Fibroblast of the aortic adventitia (primary cell): ENCODE data around the gene ACOXL. TPM values are rescaled to one million over a fixed set of nuclear protein-coding genes. Genes with fewer than 3 reads are reported as not detected.

Source experiments
- DNase-seq: peaks from one replicate; pipeline ENCODE4 v3.0.0-alpha.2; 2010; ENCODE audit warnings: low read depth
- H3K4me3 ChIP-seq: 2 replicates; pipeline ENCODE4 v1.5.1; 2011; ENCODE audit warnings: low read depth, mild to moderate bottlenecking, control low read depth, low read length, moderate library complexity
- total RNA-seq: library from RNA; depleted of rRNA; stranded (reverse); fragments of >200 nt; gene quantifications from 2 replicates; pipeline ENCODE4 v1.2.3, GENCODE V29; 2012; ENCODE audit warnings: low replicate concordance
- TF ChIP-seq, protein P1 (sequence below): IDR thresholded peaks from 2 replicates; pipeline ENCODE4 v1.5.1; 2011; ENCODE audit warnings: mild to moderate bottlenecking, low read length, control low read depth, inconsistent platforms; ENCODE audit not compliant: insufficient read depth

Gene ACOXL
- total RNA-seq, 1 donor: not detected

GRCh38 chr2:110827511-110827910 is 95.1 kb downstream of the ACOXL start:
- TF ChIP-seq, protein P1, sequence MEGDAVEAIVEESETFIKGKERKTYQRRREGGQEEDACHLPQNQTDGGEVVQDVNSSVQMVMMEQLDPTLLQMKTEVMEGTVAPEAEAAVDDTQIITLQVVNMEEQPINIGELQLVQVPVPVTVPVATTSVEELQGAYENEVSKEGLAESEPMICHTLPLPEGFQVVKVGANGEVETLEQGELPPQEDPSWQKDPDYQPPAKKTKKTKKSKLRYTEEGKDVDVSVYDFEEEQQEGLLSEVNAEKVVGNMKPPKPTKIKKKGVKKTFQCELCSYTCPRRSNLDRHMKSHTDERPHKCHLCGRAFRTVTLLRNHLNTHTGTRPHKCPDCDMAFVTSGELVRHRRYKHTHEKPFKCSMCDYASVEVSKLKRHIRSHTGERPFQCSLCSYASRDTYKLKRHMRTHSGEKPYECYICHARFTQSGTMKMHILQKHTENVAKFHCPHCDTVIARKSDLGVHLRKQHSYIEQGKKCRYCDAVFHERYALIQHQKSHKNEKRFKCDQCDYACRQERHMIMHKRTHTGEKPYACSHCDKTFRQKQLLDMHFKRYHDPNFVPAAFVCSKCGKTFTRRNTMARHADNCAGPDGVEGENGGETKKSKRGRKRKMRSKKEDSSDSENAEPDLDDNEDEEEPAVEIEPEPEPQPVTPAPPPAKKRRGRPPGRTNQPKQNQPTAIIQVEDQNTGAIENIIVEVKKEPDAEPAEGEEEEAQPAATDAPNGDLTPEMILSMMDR: no peak
- no peak for DNase-seq
- H3K4me3 ChIP-seq: no peak overlapping the region

DNA sequence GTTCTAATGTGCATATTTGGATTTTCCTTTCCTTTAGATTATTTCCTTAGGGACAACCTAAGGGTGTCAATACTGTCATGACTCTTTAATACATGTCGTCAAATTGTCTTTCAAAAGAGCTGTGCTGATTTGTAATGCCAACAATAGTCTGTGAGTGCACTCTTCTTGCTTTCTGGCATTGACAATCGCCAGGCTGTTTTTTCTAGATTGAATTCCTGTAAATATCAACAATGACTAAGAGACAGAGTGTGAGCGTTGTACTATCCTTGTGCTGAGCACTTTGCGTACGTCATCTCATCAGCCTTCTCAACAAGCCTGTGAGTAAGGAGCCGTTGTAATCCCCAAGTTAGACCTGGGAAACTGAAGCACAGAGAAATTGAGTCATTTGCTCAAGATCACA is 96.0 kb downstream of the ACOXL start:
- TF ChIP-seq, protein P1: no peak
- no peak overlapping the region for H3K4me3 ChIP-seq
- DNase-seq: no peak

GRCh38 chr2:110829413-110830146 is 97.2 kb downstream of the ACOXL start:
- TF ChIP-seq, protein P1: no peak
- no peak overlapping the region for H3K4me3 ChIP-seq
- DNase-seq: no peak

DNA sequence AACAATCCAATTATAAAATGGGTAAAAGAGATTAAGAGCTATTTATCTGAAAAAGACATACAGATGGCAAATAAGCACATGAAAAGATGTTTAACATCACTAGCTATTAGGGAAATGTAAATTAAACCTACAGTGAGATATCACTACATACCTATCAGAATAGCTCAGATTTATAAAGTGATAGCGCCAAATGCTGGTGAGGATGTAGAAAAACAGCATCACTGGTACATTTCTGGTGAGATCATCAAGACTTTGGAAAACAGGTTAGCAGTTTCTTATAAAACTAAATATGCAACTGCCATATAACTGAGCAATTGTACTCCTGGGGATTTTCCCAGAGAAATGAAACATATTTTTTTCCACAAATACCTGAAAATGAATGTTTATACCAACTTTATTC is 100.4 kb downstream of the ACOXL start:
- TF ChIP-seq, protein P1: no peak
- no peak for DNase-seq
- H3K4me3 ChIP-seq: no peak overlapping the region

GRCh38 chr2:110834134-110834827 is 101.9 kb downstream of the ACOXL start:
- no peak for DNase-seq
- TF ChIP-seq, protein P1: no peak
- H3K4me3 ChIP-seq: no peak overlapping the region

- no peak for DNase-seq
Measured at GRCh38 chr2:110836671-110837070, 104.3 kb downstream of the ACOXL start.

More at GRCh38 chr2:110836671-110837070, 104.3 kb downstream of the ACOXL start:
- no peak overlapping the region for H3K4me3 ChIP-seq
- TF ChIP-seq, protein P1: no peak
